CD4-positive, alpha-beta T cell treated with Interferon alpha-2 for 1 hour (primary cell): Measurements from ENCODE around the gene MSANTD1.
A peak's percentile ranks its signal among the peaks of the same experiment; 100 is the strongest.

ENCODE experiments used
- DNase-seq, 2 donors: peaks; one replicate each; pipeline ENCODE4 v3.0.0-alpha.2; 2020 to 2022

The MSANTD1 gene

DNA sequence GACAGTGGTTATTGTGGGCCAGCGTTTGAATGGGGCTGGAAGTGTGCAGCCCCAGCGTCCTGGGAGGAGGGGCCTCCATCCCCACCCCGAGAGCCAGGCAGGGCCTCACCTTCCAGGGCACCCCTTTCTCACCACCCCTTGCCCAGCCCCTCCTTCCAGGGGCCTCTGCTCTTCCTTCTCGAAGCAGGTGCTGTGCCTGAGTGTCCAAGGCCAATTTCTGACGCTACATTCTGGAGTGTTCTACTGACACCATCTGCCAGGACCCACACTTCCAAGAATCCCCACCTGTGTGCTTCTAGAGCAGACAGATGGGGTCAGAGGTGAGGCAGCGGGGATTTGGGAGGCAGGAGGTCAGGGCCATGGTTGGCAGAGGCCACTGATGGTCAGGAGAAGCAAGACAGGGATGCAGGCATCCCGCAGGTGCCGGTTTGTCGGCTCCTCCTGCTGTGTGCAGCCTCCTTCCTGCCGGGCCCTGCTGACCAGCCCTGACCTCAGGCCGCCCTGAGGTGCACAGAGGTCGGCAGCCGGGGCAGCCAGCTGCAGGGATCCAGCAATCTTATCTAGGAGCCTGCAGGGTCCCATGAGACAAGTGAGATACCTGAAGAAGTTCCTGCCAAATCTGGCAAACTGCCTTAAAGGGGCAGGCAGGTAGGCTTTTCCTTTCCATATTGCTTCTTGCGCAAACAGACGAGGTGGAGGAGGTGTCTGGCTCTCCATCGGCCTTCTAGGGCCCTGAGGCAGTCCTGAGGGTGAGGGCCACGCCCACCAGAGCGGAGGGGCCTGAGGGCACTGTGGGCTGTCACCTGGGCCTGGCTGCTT lies 18.8 kb downstream of the MSANTD1 start:
- DNase-seq: no peak

DNA sequence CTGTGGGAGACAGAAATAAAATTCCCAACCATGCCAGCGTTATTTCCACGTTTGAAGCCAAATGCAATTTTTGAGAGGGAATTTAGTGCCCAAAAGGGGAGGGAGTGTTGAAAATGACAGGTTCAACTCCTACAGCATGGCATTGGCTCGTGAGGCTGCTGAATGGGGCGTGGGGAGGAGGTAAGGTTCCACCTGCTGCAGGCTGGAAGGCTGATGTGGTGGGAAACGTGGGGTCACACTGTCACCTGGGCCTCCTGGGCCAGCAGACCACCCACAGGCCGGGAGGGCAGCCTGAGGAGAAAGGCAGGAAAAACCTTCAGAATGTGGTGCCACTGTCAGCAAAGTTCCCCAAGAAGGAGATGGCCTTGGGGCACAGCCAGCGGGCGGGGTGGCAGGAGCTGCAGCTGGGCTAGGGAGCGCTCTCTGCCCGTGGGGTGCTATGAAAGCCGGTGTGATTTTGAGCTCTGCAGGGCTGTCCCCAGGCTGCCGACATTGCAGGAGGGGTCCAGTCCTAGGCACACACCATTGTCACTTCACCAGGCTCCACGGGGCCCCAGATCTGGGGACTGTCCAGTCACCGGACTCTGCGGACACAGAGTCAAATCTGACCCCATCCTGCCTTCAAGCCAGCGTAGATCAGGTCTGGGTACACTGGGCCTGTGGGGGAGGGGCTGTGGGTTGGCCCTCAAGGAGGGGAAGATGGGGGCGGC lies 19.6 kb downstream of the MSANTD1 start:
- DNase-seq: no peak

DNA sequence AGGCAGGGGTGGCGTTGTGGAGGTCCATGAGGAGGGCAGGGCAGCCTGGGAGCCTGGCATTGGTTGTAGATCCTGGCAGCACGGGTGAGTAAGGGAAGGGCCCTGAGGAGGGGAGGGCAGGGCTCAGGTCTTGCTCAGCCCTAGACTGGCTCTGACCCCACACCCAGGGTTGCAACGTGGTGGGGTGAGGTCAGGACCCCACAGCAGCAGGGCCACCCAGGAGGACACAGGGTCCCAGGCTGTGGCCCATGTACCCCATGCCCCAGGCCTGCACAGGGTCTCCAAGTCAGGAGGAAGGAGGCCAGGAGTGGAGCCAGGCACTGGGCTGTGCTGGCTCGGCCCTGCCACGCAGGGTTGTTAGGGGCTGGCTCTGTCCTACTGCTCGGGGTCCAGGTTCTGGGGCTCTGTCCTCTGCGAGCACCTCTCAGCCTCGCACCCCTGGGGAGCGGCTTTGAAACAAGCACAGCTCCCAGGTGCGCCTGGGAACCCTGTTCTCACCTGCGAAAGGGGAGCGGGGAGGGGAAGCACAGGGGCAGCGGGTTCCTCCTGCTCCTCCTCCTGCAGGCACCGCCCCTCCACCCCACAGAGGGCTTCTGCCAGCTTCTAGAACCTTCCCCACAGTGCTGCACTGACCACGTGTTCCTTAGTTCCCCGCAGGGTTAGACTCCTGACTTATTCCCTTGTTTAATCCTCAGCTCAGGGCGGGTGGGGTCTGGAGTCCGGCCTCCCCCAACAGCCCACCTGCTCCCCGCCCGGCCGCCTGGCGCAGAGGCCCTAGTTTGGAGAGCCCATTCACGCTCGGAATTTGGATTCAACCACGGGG lies 20.4 kb downstream of the MSANTD1 start:
- DNase-seq: no peak

DNA sequence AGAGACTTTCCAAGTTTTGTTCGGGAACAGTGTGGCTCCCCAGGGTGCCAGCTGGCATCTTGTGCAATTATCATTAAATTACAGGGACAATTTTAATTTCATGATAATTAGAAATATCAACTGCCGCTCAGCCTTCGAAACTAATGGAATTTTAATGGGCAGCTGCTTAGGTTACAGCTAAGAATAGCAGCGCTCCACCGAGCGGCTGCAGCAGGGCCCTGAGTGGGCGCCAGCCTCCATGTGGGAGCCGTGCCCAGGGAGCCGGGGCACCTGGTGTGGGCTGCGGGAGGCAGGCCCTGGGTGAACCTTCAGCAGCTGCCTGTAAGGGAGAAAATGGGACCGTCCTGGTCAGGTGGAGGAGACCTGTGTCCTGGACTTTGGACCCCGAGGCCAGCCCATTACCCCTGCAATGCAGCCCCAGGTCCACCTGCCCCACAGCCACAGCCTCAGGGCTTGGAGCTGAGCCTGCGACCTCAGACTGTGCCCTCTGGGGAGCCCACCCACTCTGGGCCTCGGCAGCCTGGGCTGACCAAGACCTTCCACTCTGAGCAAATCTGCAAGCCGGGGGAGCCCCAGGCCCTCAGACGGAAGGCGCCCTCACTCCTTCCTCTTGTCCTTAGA lies 21.1 kb downstream of the MSANTD1 start:
- DNase-seq: no peak

DNA sequence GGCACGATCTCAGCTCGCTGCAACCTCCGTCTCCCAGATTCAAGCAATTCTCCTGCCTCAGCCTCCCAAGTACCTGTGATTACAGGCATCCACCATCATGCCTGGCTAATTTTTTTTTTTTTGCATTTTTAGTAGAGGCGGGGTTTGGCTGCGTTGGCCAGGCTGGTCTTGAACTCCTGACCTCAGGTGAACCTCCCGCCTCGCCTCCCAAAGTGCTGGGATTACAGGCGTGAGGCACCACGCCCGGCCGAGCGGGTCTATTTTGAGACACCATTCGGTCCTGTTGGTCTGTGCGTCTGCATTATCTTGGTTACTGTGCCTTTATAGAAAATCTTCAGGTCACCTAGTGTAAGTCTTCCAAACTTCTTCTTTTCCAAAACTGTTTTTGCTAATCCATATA lies 22.2 kb downstream of the MSANTD1 start:
- no peak for DNase-seq

DNA sequence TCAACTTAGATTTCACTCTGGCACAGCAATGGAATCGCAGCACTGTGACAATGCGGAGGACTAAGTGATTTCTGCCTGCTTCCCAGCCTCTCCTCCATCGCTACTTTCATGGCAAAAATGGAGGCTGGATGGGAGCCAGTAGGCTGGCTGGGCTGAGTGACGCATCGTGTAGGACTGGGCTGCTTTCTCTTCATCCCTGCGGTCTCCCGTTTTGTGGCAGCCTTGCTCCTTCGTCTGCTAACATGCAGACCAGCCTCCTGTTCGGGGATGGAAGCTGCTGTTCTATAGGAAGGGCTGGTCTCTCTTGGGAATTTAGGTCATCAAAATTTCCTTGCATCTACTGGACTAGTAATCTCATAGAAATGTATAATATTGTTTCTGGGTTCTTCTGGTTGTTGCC lies 28.0 kb downstream of the MSANTD1 start:
- DNase-seq: no peak

DNA sequence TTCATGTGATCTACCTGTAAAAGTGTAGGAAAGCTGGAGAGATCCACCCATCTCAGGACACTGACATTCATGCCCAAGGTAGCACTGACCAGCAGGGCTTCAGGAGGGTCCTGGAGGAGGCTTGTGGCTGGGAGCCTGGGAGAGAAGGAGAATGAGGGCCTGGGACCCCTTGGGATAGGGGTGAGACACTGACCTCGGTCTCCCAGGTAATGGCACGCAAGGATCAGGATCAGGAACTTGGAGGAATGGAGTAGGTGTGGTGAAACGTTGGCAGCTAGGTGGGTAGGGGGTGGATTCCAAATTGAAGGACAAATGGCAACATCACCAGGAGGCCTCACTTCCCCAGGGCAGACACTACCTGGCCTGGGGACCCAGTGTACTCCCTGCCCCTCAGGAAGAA lies 31.5 kb downstream of the MSANTD1 start:
- no peak for DNase-seq

DNA sequence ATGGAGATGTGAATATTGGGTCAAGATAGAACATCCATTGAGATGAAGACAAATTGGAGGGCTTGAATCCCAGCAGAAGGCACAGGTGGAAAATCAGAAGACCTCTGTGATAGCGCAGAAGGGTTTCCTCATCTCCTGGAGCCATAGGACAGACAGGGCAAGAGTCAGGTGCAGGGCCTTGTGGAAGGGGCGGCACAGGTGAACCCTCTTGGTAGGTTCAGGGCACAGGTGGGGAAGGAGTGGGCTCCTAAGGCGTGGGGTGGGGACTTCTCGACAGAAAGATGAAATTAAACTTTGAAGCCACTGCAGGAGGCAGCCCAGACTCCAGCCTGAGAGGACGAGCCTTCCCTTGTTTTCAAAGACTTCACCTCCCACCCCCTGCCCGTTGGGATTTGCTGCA lies 34.5 kb downstream of the MSANTD1 start:
- DNase-seq: no peak

DNA sequence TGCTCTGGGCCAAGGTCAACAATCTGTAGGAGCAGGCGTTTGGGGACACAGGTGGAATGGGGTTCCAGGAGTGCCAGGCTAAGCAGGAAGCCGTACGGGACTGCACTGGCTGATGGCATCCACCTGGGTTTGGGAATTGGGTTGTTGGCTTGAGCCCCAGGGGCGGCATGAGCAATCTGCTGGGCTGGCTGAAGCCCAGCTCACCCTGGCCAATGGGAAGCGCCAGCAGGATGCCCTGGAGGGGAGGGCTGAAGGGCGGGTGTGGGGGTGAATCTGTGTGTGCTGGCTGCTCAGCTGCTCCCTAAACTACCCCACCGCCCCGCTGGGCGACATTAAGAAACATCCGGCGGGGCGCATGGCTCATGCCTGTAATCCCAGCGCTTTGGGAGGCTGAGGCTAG lies 35.0 kb downstream of the MSANTD1 start:
- DNase-seq: no peak

DNA sequence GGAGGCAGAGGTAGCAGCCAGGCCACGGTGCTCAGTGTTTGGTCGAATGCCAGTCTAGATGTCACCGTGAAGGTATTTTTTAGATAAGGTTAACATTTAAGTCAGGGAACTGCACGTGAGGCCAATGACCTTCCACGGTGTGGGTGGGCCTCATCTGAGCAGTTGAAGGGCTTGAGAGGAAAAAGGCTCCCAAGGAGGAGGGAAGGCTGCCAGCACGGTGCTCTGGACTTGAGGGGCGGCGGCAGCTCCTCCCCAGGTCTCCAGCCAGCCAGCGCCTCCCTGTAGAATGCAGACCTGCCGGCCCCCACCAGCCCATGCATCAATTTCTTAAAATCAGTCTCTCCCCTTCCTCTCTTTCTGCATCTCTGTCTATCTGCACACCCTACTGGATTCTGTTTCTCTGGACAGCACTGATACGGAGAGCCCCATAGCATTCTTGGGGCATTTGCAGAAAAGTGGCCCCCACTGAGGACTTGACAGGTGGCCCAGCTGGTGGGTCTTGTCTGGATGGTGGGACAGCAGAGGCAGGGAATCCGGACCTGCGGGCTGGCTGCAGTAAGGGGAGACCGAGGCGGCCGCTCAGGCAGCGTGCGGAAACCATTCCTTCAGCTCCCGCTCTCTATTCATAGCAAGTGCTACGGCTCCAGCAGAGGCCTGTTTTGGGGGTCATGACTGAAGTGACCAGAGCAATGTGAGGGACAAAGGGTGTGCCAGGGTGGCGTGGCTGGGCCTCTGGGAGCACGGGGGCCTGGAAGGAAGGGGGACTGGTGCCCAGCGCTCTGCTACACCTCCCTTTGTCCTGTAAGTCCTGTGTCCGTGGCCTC lies 36.0 kb downstream of the MSANTD1 start:
- no peak for DNase-seq

DNA sequence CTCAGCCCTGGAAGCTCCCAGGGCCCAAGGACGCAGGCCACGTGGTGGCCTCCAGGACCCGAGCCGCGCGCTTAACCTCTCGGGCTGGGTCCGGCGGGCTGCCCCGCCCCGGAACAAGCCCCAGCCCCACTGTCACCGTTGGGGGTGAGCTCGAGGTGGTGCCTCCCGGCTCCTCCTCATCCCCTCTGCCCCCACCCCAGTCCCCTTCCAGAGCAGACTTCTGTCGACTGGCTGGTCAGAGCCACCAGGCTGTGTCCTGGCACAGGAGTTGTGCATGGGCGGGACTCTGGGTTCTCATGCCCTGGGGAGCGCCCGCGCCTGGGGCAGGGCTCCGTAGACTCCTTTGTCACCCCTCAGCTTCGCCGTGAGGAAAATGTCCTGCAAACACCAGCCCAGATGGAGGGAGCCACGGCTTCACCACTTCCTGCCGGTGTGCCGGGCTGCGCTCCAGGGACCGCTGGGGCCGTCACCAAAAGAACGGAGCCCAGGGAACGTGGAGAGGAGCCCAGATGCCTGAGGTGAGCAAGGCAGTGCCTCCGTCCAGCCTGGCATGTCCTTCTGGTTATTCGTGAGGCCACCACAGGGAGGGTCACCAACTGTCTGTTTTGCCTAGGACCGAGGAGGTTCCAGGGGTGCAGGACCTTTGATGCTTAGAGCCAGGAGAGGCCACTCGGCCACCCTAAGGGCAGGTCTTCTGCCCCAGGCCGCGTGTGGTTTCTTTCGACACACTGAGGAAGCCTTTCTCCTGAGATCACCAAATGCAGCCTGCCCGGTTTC lies 36.8 kb downstream of the MSANTD1 start:
- DNase-seq: peak; percentile 26 to 70

DNA sequence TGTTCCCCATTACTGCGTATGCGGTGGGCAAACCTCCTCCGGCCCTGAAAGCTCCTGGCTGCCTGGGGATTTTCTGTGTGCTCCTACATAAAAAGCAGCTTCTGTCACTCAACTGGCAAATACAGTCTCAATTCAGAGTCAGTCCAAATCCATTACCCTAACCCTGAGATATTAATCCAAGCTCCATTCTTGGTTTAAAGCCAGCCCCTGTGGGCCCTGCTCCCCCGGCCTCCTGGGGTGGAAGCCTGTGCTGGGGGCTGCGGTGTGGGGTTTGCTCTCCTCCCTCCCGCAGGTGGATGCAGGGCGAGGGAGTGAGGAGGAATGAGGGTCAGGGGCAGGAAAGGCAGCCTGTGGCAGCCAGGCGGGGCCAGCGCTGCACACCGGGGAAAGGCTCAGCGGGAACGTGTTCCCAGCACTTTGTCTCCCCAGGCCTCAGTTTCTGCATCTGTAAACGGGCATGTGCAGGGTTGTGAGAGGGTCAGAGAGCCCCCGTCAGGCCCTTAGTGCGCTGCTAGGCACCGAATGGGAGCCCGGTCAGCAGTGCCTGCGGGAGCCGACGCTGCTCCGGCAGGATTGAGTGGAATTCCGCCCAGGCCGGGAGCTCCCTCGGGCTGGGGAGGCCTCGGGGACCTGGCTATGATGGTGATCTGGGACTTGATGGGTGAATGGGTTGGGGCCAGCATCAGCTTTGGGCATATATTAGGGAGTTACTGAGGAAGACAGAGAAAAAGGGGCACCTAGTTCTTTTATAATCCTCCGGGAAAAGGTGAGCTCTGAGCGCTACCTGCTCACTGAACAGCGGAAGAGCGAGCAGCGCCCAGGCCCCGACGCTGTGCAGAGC lies 37.6 kb downstream of the MSANTD1 start:
- no peak for DNase-seq

DNA sequence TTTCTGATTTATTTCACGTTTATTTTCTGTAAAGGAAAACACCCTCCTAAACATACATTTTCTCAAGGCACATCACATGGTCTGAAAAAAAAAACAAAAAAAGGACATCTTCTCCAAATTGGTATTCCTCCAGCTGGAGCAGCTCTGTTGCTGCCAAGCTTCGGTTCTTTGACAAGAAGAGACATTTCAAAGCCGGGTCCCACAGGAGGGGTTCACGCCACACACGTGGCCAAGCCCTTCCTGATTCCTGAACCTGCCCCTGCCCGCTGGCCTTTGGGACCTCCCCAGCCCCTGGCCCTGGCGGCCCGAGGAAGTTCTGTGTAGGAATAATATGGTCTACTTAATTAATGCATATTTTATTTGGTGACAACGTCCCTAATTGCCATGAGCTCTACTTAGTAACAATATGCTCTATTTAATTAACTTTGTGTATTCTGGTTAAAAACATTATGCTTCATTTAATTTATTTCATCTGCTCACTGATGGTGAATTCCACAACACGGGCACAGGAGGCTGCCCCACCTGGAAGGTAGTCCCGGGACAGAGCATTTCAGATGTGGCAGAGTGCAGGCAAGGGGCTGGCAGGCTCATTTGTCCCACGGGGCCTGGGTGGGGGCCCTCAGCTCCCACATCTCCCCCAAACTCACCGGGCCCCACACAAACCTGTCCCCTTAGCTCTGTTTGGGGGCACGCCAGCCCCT lies 38.5 kb downstream of the MSANTD1 start:
- DNase-seq: no peak

DNA sequence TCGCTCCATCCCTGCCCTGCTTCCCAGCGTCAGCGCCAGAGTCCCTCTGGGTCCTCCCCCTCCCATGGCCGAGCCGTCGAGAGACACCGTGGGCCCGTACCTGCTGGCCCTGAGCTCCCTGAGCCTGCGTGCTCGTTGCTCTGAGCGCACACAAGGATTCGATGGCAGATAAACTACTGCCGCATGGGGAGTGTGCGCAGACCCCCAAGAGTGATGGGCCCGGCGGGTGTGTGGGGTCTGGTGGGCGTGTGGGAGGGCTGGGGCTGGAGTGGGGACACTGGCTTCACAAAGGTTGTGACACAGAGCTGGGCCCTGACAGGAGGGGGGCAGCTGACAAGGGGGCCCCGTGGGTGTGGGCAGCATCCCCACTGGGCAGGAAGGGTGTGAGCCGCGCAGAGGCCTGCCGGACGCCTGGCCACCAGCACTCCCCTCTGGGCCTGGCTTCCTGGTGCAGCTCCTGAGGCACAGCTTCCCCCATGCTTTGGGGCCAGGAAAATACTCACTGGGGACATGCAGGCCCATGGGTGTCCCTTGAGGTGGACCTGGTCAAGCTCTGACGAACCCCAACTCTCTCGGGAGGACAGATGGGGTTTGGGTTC lies 39.1 kb downstream of the MSANTD1 start:
- DNase-seq: no peak

DNA sequence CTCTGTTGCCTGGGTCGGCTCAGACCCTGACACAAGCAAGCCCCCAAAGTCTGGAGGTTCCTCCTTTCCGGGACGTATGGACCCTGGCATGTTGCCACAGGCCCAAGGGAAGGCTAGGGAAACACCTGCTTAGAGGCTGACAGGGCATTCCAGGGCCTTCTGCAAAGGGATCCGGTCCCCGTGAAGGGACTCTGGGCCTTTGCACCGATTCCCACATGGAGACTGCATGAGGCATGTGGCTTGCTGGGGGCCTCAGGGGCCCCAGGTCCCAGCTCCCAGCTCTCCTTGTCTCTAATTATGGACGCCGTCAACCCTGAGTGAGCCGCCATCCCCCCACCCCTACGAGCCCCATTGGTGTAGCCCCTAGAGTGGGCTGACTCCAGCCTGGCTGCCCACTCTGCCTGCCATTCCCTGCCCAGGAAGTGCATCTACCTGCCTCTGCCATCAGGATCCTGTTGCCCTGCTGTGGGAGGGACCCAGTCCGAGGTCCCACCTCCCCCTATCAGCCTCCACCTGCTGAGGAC lies 39.7 kb downstream of the MSANTD1 start:
- DNase-seq: no peak

DNA sequence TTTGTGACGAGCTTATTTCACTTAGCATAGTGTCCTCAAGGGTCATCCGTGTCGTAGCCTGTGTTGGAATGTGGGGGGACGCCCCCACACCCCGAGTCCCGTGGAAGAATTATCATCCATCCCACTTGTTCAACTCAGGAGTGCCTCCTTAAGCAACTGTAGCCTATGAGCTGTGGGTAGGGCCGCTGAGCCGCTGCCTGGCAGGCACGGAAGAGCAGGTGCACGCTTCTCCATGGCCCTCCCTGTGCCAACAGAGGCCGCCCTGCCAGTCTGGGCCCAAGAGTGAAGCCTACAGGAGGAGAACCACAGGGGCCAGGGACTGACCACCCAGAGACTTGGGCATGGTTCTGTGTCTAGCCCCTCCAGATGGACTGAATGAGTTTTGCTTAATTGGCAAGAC lies 41.5 kb downstream of the MSANTD1 start:
- DNase-seq: no peak

DNA sequence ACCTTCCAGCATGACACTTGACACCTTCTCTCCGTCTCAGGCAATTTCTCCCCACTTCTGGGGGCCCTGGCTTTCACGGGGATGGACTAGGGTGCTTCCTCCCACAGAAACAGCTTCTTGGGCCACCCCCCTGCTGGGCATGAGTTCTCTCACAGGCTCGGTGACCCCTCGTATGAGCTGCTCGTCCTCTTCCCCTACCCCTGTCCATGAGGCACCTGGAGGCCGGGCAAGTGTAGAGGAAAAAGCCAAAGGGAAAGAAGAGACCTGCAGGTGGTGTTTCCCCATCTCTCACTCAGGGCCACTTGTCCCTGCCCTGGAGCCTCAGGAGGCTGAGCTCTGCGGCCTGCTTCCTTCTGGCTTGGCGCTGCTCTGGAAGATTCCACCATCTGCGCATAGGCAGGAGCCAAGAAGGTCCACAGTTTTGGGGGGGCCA lies 41.9 kb downstream of the MSANTD1 start:
- DNase-seq: no peak

DNA sequence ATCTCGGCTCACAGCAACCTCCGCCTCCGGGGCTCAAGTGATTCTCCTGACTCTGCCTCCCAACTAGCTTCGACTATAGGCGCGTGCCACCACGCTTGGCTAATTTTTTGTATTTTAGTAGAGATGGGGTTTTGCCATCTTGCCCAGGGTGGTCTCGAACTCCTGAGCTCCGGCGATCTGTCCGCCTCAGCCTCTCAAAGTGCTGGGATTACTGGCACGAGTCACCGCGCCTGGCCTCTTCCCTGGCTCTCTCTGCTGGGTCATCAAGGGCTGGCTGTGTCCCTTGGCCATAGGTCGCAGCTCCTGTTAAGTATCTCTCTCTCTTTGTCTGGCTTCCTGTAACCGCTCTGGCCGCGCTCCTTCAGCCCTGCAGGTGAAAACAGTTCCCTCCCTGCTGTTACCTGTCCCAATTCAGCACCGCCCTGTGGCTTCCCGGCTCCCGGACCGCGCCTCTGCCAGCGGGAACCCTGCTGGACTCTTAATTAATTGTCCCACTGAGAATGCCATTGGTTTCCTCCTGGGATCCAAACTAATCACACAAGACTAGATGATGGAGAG lies 42.5 kb downstream of the MSANTD1 start:
- no peak for DNase-seq
